HepG2 (cell line): Measurements from ENCODE around the gene PARN. TPM values are rescaled to one million over a fixed set of nuclear protein-coding genes. Genes with fewer than 3 reads are reported as not detected.
"Not testable (repeated sequence)": the region's sequence is repeated elsewhere in the genome, so short reads cannot be mapped to it uniquely, and the experiment has no call there.

Experiments
- CREM ChIP-seq, 2 experiments: sonication (generic) in 1 of 2; formaldehyde crosslinking in 1 of 2; IDR thresholded peaks; 2 replicates each; pipeline versions ENCODE4 v1.4.0 to v1.6.1; 2016 to 2020; ENCODE audit warnings: antibody characterized with exemption in 1 of 2, mild to moderate bottlenecking in 1 of 2, missing genetic modification reagents in 1 of 2
- FOXK1 ChIP-seq: sonication (generic); formaldehyde crosslinking; IDR thresholded peaks from 2 replicates; pipeline ENCODE4 v1.4.0; 2020; ENCODE audit warnings: low read depth, missing genetic modification reagents, borderline replicate concordance
- GATAD1 ChIP-seq: IDR thresholded peaks from 2 replicates; pipeline ENCODE4 v1.6.1; 2016; ENCODE audit warnings: missing genetic modification reagents, missing compliant biosample characterization
- NKX3-1 ChIP-seq: sonication (generic); formaldehyde crosslinking; IDR thresholded peaks from 2 replicates; pipeline ENCODE4 v1.5.0; 2020; ENCODE audit warnings: missing genetic modification reagents
- NR2F2 ChIP-seq: IDR thresholded peaks from 2 replicates; pipeline ENCODE4 v1.6.1; 2012; ENCODE audit warnings: low read depth, inconsistent platforms, borderline replicate concordance
- RARA ChIP-seq: IDR thresholded peaks from 2 replicates; pipeline ENCODE4 v1.6.1; 2016; ENCODE audit warnings: missing genetic modification reagents, missing compliant biosample characterization
- SP4 ChIP-seq: sonication (generic); formaldehyde crosslinking; IDR thresholded peaks from 2 replicates; pipeline ENCODE4 v1.8.1; 2023; ENCODE audit warnings: mild to moderate bottlenecking, missing genetic modification reagents
- TBX2 ChIP-seq: sonication (generic); formaldehyde crosslinking; IDR thresholded peaks from 2 replicates; pipeline ENCODE4 v1.5.0; 2020; ENCODE audit warnings: missing genetic modification reagents, mild to moderate bottlenecking, borderline replicate concordance
- TEAD3 ChIP-seq: optimal IDR thresholded peaks from 2 replicates; pipeline ENCODE3; 2016; ENCODE audit warnings: borderline replicate concordance
- YEATS2 ChIP-seq: sonication (generic); formaldehyde crosslinking; IDR thresholded peaks from 2 replicates; pipeline ENCODE4 v1.4.0; 2020; ENCODE audit warnings: missing genetic modification reagents, borderline replicate concordance
- ZBTB38 ChIP-seq: sonication (generic); formaldehyde crosslinking; IDR thresholded peaks from 2 replicates; pipeline ENCODE4 v1.5.1; 2020; ENCODE audit warnings: mild to moderate bottlenecking, missing genetic modification reagents
- ZSCAN20 ChIP-seq: sonication (generic); formaldehyde crosslinking; IDR thresholded peaks from 2 replicates; pipeline ENCODE4 v1.4.0; 2020; ENCODE audit warnings: missing genetic modification reagents, mild to moderate bottlenecking, borderline replicate concordance
- polyA plus RNA-seq, 8 experiments: library from polyadenylated mRNA; depleted of rRNA in 3 of 8; stranded (reverse) in 7 of 8; unstranded in 1 of 8; fragments of >200 nt; fragmentation: Illumina TruSeq in 4 of 8; extraction: Trizol in 4 of 8; gene quantifications; 2 replicates each; pipeline versions ENCODE4 v1.2.1 to v1.2.3, GENCODE V29; 2011 to 2016; ENCODE audit warnings: low read depth in 4 of 8, missing spikeins in 1 of 8, mixed read lengths in 1 of 8; ENCODE audit not compliant: insufficient read depth in 1 of 8
- total RNA-seq, 5 experiments: library from RNA; depleted of rRNA; stranded (reverse); fragments of >200 nt; fragmentation: Illumina TruSeq; extraction: Trizol; gene quantifications; 2 replicates each; pipeline ENCODE4 v1.2.3, GENCODE V29; 2016; ENCODE audit warnings: low read depth in 1 of 5
- TF ChIP-seq, protein P1 (sequence below): sonication (generic); formaldehyde crosslinking; IDR thresholded peaks from 2 replicates; pipeline ENCODE4 v1.4.0; 2020; ENCODE audit warnings: missing genetic modification reagents, borderline replicate concordance
- TF ChIP-seq, protein P2 (sequence below): IDR thresholded peaks from 2 replicates; pipeline ENCODE4 v1.6.1; 2016; ENCODE audit warnings: mild to moderate bottlenecking
- TF ChIP-seq, protein P3 (sequence below): sonication (generic); formaldehyde crosslinking; IDR thresholded peaks from 2 replicates; pipeline ENCODE4 v1.4.0; 2020; ENCODE audit warnings: low read depth, missing genetic modification reagents

Gene PARN
- total and polyA plus RNA-seq, 2 of the 13 experiments (the other 11 are each of a cell fraction or from before 2014, with no cell fraction given), result 13.3 to 47.6 TPM

DNA sequence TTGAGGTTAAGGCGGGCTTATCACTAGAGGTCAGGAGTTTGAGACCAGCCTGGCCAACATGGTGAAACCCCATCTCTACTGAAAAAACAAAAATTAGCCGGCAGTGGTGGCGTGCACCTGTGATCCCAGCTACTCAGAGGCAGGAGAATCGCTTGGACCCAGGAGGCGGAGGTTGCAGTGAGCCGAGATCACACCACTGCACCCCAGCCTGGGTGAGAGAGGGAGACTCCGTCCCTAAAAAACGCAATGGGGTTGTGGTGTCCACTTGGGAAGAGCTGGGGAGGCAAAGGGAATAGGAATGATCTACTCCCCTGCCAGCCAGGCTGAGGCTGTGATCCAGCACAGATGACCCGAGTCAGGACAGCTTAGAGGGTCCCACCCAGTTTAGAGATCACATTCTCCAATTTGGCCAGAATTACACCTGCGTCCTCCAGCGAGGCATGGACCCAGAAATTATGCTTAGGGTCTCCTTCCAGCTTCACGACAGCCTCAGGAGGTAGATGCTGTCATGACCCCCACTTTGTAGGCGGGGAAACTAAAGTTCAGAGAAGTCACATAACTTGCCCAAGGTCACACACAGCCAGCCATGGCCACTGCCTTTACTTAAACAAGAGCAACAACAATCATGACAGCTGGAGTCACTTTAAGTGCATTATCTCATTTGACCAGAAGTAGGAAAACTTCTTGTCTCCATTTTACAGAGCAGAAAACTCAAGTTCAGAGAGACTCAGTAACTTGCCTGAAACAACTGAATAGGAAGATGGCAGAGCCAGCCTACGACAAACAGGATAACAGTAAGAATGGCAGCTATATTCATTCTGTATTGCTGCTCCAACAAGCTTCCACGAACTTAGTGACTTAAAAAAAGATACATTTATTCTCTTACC is 227.7 kb downstream of the PARN start (continued):
- TF ChIP-seq, protein P1, sequence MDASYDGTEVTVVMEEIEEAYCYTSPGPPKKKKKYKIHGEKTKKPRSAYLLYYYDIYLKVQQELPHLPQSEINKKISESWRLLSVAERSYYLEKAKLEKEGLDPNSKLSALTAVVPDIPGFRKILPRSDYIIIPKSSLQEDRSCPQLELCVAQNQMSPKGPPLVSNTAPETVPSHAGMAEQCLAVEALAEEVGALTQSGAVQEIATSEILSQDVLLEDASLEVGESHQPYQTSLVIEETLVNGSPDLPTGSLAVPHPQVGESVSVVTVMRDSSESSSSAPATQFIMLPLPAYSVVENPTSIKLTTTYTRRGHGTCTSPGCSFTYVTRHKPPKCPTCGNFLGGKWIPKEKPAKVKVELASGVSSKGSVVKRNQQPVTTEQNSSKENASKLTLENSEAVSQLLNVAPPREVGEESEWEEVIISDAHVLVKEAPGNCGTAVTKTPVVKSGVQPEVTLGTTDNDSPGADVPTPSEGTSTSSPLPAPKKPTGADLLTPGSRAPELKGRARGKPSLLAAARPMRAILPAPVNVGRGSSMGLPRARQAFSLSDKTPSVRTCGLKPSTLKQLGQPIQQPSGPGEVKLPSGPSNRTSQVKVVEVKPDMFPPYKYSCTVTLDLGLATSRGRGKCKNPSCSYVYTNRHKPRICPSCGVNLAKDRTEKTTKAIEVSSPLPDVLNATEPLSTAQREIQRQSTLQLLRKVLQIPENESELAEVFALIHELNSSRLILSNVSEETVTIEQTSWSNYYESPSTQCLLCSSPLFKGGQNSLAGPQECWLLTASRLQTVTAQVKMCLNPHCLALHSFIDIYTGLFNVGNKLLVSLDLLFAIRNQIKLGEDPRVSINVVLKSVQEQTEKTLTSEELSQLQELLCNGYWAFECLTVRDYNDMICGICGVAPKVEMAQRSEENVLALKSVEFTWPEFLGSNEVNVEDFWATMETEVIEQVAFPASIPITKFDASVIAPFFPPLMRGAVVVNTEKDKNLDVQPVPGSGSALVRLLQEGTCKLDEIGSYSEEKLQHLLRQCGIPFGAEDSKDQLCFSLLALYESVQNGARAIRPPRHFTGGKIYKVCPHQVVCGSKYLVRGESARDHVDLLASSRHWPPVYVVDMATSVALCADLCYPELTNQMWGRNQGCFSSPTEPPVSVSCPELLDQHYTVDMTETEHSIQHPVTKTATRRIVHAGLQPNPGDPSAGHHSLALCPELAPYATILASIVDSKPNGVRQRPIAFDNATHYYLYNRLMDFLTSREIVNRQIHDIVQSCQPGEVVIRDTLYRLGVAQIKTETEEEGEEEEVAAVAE (CRISPR knock-in tag), result peak; percentile 36; the same call in 1 of the 2 replicates
- TF ChIP-seq, protein P2, sequence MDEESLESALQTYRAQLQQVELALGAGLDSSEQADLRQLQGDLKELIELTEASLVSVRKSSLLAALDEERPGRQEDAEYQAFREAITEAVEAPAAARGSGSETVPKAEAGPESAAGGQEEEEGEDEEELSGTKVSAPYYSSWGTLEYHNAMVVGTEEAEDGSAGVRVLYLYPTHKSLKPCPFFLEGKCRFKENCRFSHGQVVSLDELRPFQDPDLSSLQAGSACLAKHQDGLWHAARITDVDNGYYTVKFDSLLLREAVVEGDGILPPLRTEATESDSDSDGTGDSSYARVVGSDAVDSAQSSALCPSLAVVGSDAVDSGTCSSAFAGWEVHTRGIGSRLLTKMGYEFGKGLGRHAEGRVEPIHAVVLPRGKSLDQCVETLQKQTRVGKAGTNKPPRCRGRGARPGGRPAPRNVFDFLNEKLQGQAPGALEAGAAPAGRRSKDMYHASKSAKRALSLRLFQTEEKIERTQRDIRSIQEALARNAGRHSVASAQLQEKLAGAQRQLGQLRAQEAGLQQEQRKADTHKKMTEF (CRISPR knock-in tag), result peak; percentile 58
- peak; percentile 49; the same call in 1 of the 2 replicates for TF ChIP-seq GATAD1
- peak; percentile 31; the same call in 1 of the 2 replicates for TF ChIP-seq FOXK1 (CRISPR knock-in tag)
- TF ChIP-seq TBX2, result peak; percentile 40; the same call in 1 of the 2 replicates
- peak; percentile 61; the same call in 1 of the 2 replicates for TF ChIP-seq NKX3-1 (CRISPR knock-in tag)
- peak; percentile 86 for TF ChIP-seq RARA
- TF ChIP-seq, protein P3, sequence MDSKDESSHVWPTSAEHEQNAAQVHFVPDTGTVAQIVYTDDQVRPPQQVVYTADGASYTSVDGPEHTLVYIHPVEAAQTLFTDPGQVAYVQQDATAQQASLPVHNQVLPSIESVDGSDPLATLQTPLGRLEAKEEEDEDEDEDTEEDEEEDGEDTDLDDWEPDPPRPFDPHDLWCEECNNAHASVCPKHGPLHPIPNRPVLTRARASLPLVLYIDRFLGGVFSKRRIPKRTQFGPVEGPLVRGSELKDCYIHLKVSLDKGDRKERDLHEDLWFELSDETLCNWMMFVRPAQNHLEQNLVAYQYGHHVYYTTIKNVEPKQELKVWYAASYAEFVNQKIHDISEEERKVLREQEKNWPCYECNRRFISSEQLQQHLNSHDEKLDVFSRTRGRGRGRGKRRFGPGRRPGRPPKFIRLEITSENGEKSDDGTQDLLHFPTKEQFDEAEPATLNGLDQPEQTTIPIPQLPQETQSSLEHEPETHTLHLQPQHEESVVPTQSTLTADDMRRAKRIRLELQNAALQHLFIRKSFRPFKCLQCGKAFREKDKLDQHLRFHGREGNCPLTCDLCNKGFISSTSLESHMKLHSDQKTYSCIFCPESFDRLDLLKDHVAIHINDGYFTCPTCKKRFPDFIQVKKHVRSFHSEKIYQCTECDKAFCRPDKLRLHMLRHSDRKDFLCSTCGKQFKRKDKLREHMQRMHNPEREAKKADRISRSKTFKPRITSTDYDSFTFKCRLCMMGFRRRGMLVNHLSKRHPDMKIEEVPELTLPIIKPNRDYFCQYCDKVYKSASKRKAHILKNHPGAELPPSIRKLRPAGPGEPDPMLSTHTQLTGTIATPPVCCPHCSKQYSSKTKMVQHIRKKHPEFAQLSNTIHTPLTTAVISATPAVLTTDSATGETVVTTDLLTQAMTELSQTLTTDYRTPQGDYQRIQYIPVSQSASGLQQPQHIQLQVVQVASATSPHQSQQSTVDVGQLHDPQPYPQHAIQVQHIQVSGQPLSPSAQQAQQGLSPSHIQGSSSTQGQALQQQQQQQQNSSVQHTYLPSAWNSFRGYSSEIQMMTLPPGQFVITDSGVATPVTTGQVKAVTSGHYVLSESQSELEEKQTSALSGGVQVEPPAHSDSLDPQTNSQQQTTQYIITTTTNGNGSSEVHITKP (CRISPR knock-in tag), result peak; percentile 6; the same call in 1 of the 2 replicates
- TF ChIP-seq ZSCAN20 (CRISPR knock-in tag), result 0 out of 2 replicates have a peak, but pooled peaks have one; percentile 27
- 0 out of 2 replicates have a peak, but pooled peaks have one; percentile 3 for TF ChIP-seq NR2F2
- peak; percentile 58; the same call in 1 of the 2 replicates for TF ChIP-seq YEATS2 (CRISPR knock-in tag)
- peak; percentile 95 for TF ChIP-seq ZBTB38 (CRISPR knock-in tag)
- TF ChIP-seq CREM (IDR thresholded peaks at IDR 0.05), result 0 out of 2 replicates have a peak, but pooled peaks have one; percentile 6
- TF ChIP-seq CREM (CRISPR knock-in tag; IDR thresholded peaks at IDR 0.05), result not testable (repeated sequence)
- 0 out of 2 replicates have a peak, but pooled peaks have one; percentile 7 for TF ChIP-seq SP4 (CRISPR knock-in tag)
- TF ChIP-seq TEAD3, result peak; percentile 80
